H1 (cell line): ENCODE results near the gene HSPA1B. TPM values are rescaled to one million over a fixed set of nuclear protein-coding genes. Genes with fewer than 3 reads are reported as not detected.

Experiments used
- CBX8 ChIP-seq: fragments of 300-800, 300-1000 bp; sonication (generic); IDR thresholded peaks from 2 replicates; pipeline ENCODE4 v1.7.1; 2016; ENCODE audit warnings: low read depth, low read length, borderline replicate concordance
- HDAC2 ChIP-seq, 2 experiments: fragments of 300-600 bp in 1 of 2; sonication (generic) in 1 of 2; IDR thresholded peaks; 2 replicates each; pipeline ENCODE4 v1.6.1; 2011 to 2012; ENCODE audit warnings: low read depth in 2 of 2, low read length in 2 of 2, mild to moderate bottlenecking in 2 of 2, moderate library complexity in 2 of 2, borderline replicate concordance in 1 of 2, inconsistent platforms in 1 of 2
- JUN ChIP-seq: IDR thresholded peaks from 2 replicates; pipeline ENCODE4 v1.6.1; 2011; ENCODE audit warnings: low read depth, mild to moderate bottlenecking, improper control_type of control experiment, low read length
- KDM1A ChIP-seq: fragments of 200-600, 300-600 bp; sonication (generic); IDR thresholded peaks from 2 replicates; pipeline ENCODE4 v1.7.1; 2016; ENCODE audit warnings: mild to moderate bottlenecking, low read length, borderline replicate concordance
- KDM5A ChIP-seq: fragments of 200-600 bp; IDR thresholded peaks from 2 replicates; pipeline ENCODE4 v1.7.1; 2012; ENCODE audit warnings: mild to moderate bottlenecking, low read length, inconsistent platforms, mixed read lengths
- RAD21 ChIP-seq, 2 experiments: IDR thresholded peaks in 1 of 2; conservative IDR thresholded peaks in 1 of 2; 2 replicates each; pipeline ENCODE4 v1.6.1; 2011; ENCODE audit warnings: low read depth in 2 of 2, low read length in 2 of 2, improper control_type of control experiment in 1 of 2, inconsistent platforms in 1 of 2, mild to moderate bottlenecking in 1 of 2, moderate library complexity in 1 of 2
- RBBP5 ChIP-seq: IDR thresholded peaks from 2 replicates; pipeline ENCODE4 v1.7.1; 2012; ENCODE audit warnings: low read depth, mild to moderate bottlenecking, inconsistent platforms, low read length, moderate library complexity, borderline replicate concordance
- YY1 ChIP-seq: IDR thresholded peaks from 2 replicates; pipeline ENCODE4 v1.6.1; 2011; ENCODE audit warnings: low read depth, mild to moderate bottlenecking, low read length
- polyA plus RNA-seq, 7 experiments: library from polyadenylated mRNA; depleted of rRNA in 3 of 7; stranded (reverse) in 5 of 7; unstranded in 2 of 7; fragments of >200 nt in 5 of 7; fragments of 200-250 nt in 2 of 7; gene quantifications; 1 replicate in 5 of 7; 2 replicates in 1 of 7; 4 replicates in 1 of 7; pipeline versions ENCODE4 v1.2.1 to v1.2.3, GENCODE V29; 2011 to 2013; ENCODE audit warnings: missing spikeins in 2 of 7, mixed read lengths in 2 of 7
- total RNA-seq: library from RNA; stranded (reverse); fragmentation: NEBNext Ultra II Directional; extraction: Animal tissue kit (Norgen Biotek cat#: 25700); gene quantifications from 2 replicates; pipeline ENCODE4 v1.2.1, GENCODE V29; 2021
- TF ChIP-seq, protein P1 (sequence below): fragments of 300-600 bp; sonication (generic); IDR thresholded peaks from 2 replicates; pipeline ENCODE4 v1.7.1; 2012; ENCODE audit warnings: low read length, moderate library complexity, mild to moderate bottlenecking, inconsistent platforms; ENCODE audit not compliant: insufficient replicate concordance
- TF ChIP-seq, protein P2 (sequence below): IDR thresholded peaks from 2 replicates; pipeline ENCODE4 v1.6.1; 2012; ENCODE audit warnings: inconsistent platforms

The HSPA1B gene
- total and polyA plus RNA-seq, 2 of the 8 experiments (the other 6 are each of a cell fraction or from before 2014, with no cell fraction given) = 36.6 to 76.6 TPM

DNA sequence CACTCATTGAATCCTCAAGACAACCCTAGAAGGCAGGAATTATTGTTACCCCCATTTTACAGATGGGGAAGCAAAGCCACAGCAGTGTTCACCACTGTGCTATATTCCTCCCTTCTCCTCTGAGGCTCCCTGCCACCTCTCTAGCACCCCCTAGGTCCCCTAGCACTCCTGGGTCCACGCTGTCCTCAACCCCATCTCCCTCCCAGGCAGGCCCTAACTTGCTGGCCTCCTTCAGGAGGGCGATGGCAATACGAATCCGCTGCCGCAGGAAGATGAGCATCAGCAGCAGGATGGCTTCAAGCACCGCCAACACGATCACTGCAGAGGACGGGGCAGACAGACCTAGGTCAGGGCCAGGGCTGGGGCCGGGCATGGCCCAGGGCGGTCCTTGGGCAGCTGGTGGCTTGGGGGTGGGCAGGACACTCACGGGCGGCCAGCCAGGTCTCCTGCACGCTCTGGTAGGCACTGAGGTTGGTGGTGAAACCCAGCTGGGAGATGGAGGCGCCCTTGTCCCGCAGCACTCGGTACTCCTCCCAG, 42.9 kb downstream of the HSPA1B start (continued):
- TF ChIP-seq, protein P1, sequence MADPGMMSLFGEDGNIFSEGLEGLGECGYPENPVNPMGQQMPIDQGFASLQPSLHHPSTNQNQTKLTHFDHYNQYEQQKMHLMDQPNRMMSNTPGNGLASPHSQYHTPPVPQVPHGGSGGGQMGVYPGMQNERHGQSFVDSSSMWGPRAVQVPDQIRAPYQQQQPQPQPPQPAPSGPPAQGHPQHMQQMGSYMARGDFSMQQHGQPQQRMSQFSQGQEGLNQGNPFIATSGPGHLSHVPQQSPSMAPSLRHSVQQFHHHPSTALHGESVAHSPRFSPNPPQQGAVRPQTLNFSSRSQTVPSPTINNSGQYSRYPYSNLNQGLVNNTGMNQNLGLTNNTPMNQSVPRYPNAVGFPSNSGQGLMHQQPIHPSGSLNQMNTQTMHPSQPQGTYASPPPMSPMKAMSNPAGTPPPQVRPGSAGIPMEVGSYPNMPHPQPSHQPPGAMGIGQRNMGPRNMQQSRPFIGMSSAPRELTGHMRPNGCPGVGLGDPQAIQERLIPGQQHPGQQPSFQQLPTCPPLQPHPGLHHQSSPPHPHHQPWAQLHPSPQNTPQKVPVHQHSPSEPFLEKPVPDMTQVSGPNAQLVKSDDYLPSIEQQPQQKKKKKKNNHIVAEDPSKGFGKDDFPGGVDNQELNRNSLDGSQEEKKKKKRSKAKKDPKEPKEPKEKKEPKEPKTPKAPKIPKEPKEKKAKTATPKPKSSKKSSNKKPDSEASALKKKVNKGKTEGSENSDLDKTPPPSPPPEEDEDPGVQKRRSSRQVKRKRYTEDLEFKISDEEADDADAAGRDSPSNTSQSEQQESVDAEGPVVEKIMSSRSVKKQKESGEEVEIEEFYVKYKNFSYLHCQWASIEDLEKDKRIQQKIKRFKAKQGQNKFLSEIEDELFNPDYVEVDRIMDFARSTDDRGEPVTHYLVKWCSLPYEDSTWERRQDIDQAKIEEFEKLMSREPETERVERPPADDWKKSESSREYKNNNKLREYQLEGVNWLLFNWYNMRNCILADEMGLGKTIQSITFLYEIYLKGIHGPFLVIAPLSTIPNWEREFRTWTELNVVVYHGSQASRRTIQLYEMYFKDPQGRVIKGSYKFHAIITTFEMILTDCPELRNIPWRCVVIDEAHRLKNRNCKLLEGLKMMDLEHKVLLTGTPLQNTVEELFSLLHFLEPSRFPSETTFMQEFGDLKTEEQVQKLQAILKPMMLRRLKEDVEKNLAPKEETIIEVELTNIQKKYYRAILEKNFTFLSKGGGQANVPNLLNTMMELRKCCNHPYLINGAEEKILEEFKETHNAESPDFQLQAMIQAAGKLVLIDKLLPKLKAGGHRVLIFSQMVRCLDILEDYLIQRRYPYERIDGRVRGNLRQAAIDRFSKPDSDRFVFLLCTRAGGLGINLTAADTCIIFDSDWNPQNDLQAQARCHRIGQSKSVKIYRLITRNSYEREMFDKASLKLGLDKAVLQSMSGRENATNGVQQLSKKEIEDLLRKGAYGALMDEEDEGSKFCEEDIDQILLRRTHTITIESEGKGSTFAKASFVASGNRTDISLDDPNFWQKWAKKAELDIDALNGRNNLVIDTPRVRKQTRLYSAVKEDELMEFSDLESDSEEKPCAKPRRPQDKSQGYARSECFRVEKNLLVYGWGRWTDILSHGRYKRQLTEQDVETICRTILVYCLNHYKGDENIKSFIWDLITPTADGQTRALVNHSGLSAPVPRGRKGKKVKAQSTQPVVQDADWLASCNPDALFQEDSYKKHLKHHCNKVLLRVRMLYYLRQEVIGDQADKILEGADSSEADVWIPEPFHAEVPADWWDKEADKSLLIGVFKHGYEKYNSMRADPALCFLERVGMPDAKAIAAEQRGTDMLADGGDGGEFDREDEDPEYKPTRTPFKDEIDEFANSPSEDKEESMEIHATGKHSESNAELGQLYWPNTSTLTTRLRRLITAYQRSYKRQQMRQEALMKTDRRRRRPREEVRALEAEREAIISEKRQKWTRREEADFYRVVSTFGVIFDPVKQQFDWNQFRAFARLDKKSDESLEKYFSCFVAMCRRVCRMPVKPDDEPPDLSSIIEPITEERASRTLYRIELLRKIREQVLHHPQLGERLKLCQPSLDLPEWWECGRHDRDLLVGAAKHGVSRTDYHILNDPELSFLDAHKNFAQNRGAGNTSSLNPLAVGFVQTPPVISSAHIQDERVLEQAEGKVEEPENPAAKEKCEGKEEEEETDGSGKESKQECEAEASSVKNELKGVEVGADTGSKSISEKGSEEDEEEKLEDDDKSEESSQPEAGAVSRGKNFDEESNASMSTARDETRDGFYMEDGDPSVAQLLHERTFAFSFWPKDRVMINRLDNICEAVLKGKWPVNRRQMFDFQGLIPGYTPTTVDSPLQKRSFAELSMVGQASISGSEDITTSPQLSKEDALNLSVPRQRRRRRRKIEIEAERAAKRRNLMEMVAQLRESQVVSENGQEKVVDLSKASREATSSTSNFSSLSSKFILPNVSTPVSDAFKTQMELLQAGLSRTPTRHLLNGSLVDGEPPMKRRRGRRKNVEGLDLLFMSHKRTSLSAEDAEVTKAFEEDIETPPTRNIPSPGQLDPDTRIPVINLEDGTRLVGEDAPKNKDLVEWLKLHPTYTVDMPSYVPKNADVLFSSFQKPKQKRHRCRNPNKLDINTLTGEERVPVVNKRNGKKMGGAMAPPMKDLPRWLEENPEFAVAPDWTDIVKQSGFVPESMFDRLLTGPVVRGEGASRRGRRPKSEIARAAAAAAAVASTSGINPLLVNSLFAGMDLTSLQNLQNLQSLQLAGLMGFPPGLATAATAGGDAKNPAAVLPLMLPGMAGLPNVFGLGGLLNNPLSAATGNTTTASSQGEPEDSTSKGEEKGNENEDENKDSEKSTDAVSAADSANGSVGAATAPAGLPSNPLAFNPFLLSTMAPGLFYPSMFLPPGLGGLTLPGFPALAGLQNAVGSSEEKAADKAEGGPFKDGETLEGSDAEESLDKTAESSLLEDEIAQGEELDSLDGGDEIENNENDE = no peak
- TF ChIP-seq RBBP5 (no peak), JUN (no peak), CBX8 (no peak), KDM5A (no peak), HDAC2 (IDR thresholded peaks at IDR 0.05; ENCODE audit: borderline replicate concordance in 1 of 2, low read depth in 2 of 2, low read length in 2 of 2) (0 out of 4 replicates have a peak, but pooled peaks of 1 of the 2 experiments have one; percentile 59), YY1 (no peak), RAD21 (IDR thresholded peaks at IDR 0.05 in 1 of 2, conservative IDR thresholded peaks at IDR 0.05 in 1 of 2; ENCODE audit: low read depth in 2 of 2, low read length in 2 of 2) (peak; percentile 24 to 37; a peak in 3 of 4 replicates), KDM1A (peak; percentile 64; the same call in 1 of the 2 replicates)
- TF ChIP-seq, protein P2, sequence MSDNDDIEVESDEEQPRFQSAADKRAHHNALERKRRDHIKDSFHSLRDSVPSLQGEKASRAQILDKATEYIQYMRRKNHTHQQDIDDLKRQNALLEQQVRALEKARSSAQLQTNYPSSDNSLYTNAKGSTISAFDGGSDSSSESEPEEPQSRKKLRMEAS = no peak
